Measurements from ENCODE around the gene GRIA2. TPM values are rescaled to one million over a fixed set of nuclear protein-coding genes. Genes with fewer than 3 reads are reported as not detected.

GRIA2 gene
- total RNA-seq, 1 donor from 2014 or later: 31.3 TPM

DNA sequence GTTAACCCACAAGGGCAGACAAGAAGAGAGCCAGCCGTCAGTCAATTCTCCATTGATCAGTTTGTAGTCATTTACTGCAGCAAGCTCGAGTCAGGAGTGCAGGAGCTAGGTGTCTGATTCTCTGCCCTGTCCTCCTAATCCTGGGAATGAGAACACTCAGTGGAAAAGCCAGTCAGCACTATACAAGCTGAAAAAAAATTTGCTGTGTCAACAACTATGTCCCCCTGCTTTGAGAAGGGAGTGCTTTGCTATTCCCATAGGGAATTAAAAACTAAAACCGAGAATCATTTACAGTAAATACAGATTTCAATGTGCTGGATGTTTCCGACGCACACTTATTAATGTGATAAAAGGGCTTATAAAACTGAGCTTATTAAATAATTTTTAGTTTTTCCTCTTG lies 84.2 kb downstream of the GRIA2 start:
- Mint-ChIP-seq H3K27ac (ENCODE audit: unreplicated experiment) (no peak overlapping the region), H3K27me3 (ENCODE audit: unreplicated experiment) (peaks cover 4% of the 10 kb centered on the region), H3K36me3 (ENCODE audit: unreplicated experiment) (no peaks in the 10 kb centered on the region), H3K4me1 (ENCODE audit: unreplicated experiment) (no peaks in the 10 kb centered on the region), H3K9me3 (ENCODE audit: unreplicated experiment) (no peaks in the 10 kb centered on the region), H3K4me3 (ENCODE audit: unreplicated experiment) (no peak overlapping the region)
- DNase-seq (ENCODE audit: extremely low spot score, unreplicated experiment): no peak
- TF ChIP-seq, protein P1, sequence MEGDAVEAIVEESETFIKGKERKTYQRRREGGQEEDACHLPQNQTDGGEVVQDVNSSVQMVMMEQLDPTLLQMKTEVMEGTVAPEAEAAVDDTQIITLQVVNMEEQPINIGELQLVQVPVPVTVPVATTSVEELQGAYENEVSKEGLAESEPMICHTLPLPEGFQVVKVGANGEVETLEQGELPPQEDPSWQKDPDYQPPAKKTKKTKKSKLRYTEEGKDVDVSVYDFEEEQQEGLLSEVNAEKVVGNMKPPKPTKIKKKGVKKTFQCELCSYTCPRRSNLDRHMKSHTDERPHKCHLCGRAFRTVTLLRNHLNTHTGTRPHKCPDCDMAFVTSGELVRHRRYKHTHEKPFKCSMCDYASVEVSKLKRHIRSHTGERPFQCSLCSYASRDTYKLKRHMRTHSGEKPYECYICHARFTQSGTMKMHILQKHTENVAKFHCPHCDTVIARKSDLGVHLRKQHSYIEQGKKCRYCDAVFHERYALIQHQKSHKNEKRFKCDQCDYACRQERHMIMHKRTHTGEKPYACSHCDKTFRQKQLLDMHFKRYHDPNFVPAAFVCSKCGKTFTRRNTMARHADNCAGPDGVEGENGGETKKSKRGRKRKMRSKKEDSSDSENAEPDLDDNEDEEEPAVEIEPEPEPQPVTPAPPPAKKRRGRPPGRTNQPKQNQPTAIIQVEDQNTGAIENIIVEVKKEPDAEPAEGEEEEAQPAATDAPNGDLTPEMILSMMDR (IDR thresholded peaks at IDR 0.05): no peak

DNA sequence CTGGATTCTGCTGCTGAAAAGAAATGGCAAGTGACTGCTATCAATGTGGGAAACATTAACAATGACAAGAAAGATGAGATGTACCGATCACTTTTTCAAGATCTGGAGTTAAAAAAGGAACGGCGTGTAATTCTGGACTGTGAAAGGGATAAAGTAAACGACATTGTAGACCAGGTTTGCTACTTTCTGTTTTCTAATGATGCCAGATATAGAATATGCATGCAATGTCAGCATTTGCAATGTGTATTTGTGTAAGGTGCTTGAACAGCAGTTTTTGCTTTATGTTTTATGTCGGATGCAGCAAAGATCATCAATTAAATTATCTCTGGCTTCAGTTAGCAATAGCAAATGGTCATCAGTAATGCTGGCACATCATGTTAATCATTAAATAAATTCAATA lies 92.2 kb downstream of the GRIA2 start:
- TF ChIP-seq, protein P1 (IDR thresholded peaks at IDR 0.05): no peak
- DNase-seq (ENCODE audit: extremely low spot score, unreplicated experiment): no peak
- H3K36me3 Mint-ChIP-seq (ENCODE audit: unreplicated experiment): no peaks in the 10 kb centered on the region
- no peaks in the 10 kb centered on the region for H3K9me3 Mint-ChIP-seq (ENCODE audit: unreplicated experiment)
- H3K4me1 Mint-ChIP-seq (ENCODE audit: unreplicated experiment): no peaks in the 10 kb centered on the region
- H3K27ac Mint-ChIP-seq (ENCODE audit: unreplicated experiment): no peak overlapping the region
- no peaks in the 10 kb centered on the region for H3K27me3 Mint-ChIP-seq (ENCODE audit: unreplicated experiment)
- H3K4me3 Mint-ChIP-seq (ENCODE audit: unreplicated experiment): no peak overlapping the region

- Mint-ChIP-seq H3K27me3 (ENCODE audit: unreplicated experiment) (no peaks in the 10 kb centered on the region), H3K36me3 (ENCODE audit: unreplicated experiment) (no peaks in the 10 kb centered on the region), H3K4me1 (ENCODE audit: unreplicated experiment) (no peaks in the 10 kb centered on the region), H3K27ac (ENCODE audit: unreplicated experiment) (no peak overlapping the region), H3K4me3 (ENCODE audit: unreplicated experiment) (no peak overlapping the region), H3K9me3 (ENCODE audit: unreplicated experiment) (no peaks in the 10 kb centered on the region)
- no peak for DNase-seq (ENCODE audit: extremely low spot score, unreplicated experiment)
- TF ChIP-seq, protein P1 (IDR thresholded peaks at IDR 0.05): no peak
Measured at GRCh38 chr4:157314906-157315305, 94.4 kb downstream of the GRIA2 start.

DNA sequence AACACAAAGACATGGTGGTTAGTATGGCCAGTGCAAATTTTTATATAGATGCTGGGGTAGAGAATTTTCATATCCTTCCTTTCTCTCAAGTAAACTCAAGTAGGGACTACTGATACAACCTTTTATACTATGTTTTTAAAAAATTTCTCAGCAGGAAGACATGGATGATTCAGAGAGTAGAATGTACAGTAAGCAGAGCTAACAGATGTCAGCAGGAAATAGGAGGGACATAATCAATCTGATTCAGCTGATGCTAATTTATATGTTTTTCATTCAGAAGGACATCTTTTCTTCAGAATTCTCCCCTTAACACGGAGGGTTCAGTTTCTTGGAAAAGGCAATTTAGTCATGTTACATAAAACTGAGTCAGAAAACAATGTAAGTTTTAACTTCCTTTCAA lies 95.4 kb downstream of the GRIA2 start:
- no peaks in the 10 kb centered on the region for H3K9me3 Mint-ChIP-seq (ENCODE audit: unreplicated experiment)
- H3K4me3 Mint-ChIP-seq (ENCODE audit: unreplicated experiment): no peak overlapping the region
- no peak overlapping the region for H3K27ac Mint-ChIP-seq (ENCODE audit: unreplicated experiment)

GRCh38 chr4:157320092-157320491 lies 99.6 kb downstream of the GRIA2 start:
- no peak overlapping the region for H3K4me3 Mint-ChIP-seq (ENCODE audit: unreplicated experiment)
- no peaks in the 10 kb centered on the region for H3K9me3 Mint-ChIP-seq (ENCODE audit: unreplicated experiment)
- H3K27me3 Mint-ChIP-seq (ENCODE audit: unreplicated experiment): peaks cover 7% of the 10 kb centered on the region
- H3K36me3 Mint-ChIP-seq (ENCODE audit: unreplicated experiment): peaks cover 4% of the 10 kb centered on the region
- no peak overlapping the region for H3K27ac Mint-ChIP-seq (ENCODE audit: unreplicated experiment)
- no peaks in the 10 kb centered on the region for H3K4me1 Mint-ChIP-seq (ENCODE audit: unreplicated experiment)
- no peak for DNase-seq (ENCODE audit: extremely low spot score, unreplicated experiment)
- TF ChIP-seq, protein P1 (IDR thresholded peaks at IDR 0.05): no peak

More for the DNA sequence above, 95.4 kb downstream of the GRIA2 start:
- DNase-seq (ENCODE audit: extremely low spot score, unreplicated experiment): no peak
- no peaks in the 10 kb centered on the region for H3K36me3 Mint-ChIP-seq (ENCODE audit: unreplicated experiment)
- H3K27me3 Mint-ChIP-seq (ENCODE audit: unreplicated experiment): no peaks in the 10 kb centered on the region
- TF ChIP-seq, protein P1 (IDR thresholded peaks at IDR 0.05): no peak
- H3K4me1 Mint-ChIP-seq (ENCODE audit: unreplicated experiment): no peaks in the 10 kb centered on the region

Data from osteocyte (in vitro differentiated cells).